OCI-LY7 (cell line): Measurements from ENCODE around the gene LHPP. TPM values are rescaled to one million over a fixed set of nuclear protein-coding genes. Genes with fewer than 3 reads are reported as not detected.

Experiments used
- BruUV-seq: library from RNA; stranded (reverse); fragments of 400-500 nt; replicated peaks from 2 replicates; lab custom pipeline; 2021; lab: Mats Ljungman, UMichigan
- CTCF ChIA-PET: fragments of 300-600 bp; sonication (Branson Sonifier 250); formaldehyde crosslinking; loops from one replicate; lab custom pipeline; 2022; ENCODE audit warnings: antibody characterized with exemption; ENCODE audit not compliant: unreplicated experiment; lab: Charles Lee
- POLR2A ChIA-PET: fragments of 300-600 bp; sonication (Branson Sonifier 250); formaldehyde crosslinking; loops from one replicate; lab custom pipeline; 2022; ENCODE audit warnings: antibody characterized with exemption; lab: Charles Lee
- DNase-seq: peaks from one replicate; pipeline ENCODE4 v3.0.0-alpha.2; 2015; ENCODE audit warnings: low spot score
- H2AFZ ChIP-seq: fragments of 200-600 bp; sonication (generic), shearing (Covaris generic); 2 replicates; pipeline ENCODE4 v1.6.1; 2014; ENCODE audit warnings: mild to moderate bottlenecking, antibody characterized with exemption, low read length, moderate library complexity
- H3K27ac ChIP-seq: fragments of 200-600 bp; sonication (generic); 2 replicates; pipeline ENCODE4 v1.5.1; 2014; ENCODE audit warnings: mixed run types, low read depth, mild to moderate bottlenecking, moderate library complexity, low read length, inconsistent platforms; ENCODE audit not compliant: poor library complexity, severe bottlenecking
- H3K36me3 ChIP-seq: fragments of 200-600 bp; sonication (generic); 2 replicates; pipeline ENCODE4 v1.6.1; 2014; ENCODE audit warnings: mild to moderate bottlenecking, antibody characterized with exemption, low read length, moderate library complexity, mixed read lengths; ENCODE audit not compliant: insufficient read depth
- H3K4me1 ChIP-seq: fragments of 200-600 bp; sonication (generic); 2 replicates; pipeline ENCODE4 v1.5.1; 2014; ENCODE audit warnings: mild to moderate bottlenecking, low read length; ENCODE audit not compliant: insufficient read depth, poor library complexity, severe bottlenecking
- H3K4me2 ChIP-seq: fragments of 200-600 bp; sonication (generic); 2 replicates; pipeline ENCODE4 v1.6.1; 2014; ENCODE audit warnings: mild to moderate bottlenecking, low read length
- H3K4me3 ChIP-seq: fragments of 200-600 bp; sonication (generic); 2 replicates; pipeline ENCODE4 v1.5.1; 2014; ENCODE audit warnings: mild to moderate bottlenecking, low read depth, low read length; ENCODE audit not compliant: poor library complexity, severe bottlenecking
- H3K79me2 ChIP-seq: fragments of 200-600 bp; sonication (generic); 2 replicates; pipeline ENCODE4 v1.6.1; 2016; ENCODE audit warnings: low read depth, mild to moderate bottlenecking, low read length, moderate library complexity, mixed read lengths; ENCODE audit not compliant: insufficient read depth
- H3K9me2 ChIP-seq: fragments of 200-600 bp; sonication (generic); 2 replicates; pipeline ENCODE4 v1.6.1; 2016; ENCODE audit warnings: mild to moderate bottlenecking, low read length, mixed read lengths; ENCODE audit not compliant: insufficient read depth
- H3K9me3 ChIP-seq: fragments of 200-600 bp; sonication (generic); 2 replicates; pipeline ENCODE4 v1.6.1; 2014; ENCODE audit warnings: mild to moderate bottlenecking, mixed run types, low read length, mixed read lengths
- H4K20me1 ChIP-seq: fragments of 200-600 bp; sonication (generic); 2 replicates; pipeline ENCODE4 v1.6.1; 2014; ENCODE audit warnings: mild to moderate bottlenecking, antibody characterized with exemption, low read length, moderate library complexity, mixed read lengths; ENCODE audit not compliant: insufficient read depth
- EZH2phosphoT487 ChIP-seq: fragments of 200-600 bp; sonication (generic); IDR thresholded peaks from 2 replicates; pipeline ENCODE4 v1.6.1; 2018; ENCODE audit warnings: low read depth, borderline replicate concordance, mild to moderate bottlenecking, mixed run types, antibody characterized with exemption, low read length, moderate library complexity, mixed read lengths
- intact Hi-C: fragments of 100-400 bp; cut with micrococcal nuclease; formaldehyde crosslinking; loops from one replicate; pipeline ENCODE4 v1.10.0; 2022; ENCODE audit not compliant: unreplicated experiment
- total RNA-seq, 2 experiments: library from RNA; depleted of rRNA in 1 of 2; stranded (reverse); fragments of >200 nt in 1 of 2; shearing (Covaris generic) in 1 of 2; gene quantifications; 2 replicates each; pipeline ENCODE4 v1.2.3, GENCODE V29; 2014 to 2022
- TF ChIP-seq, protein P1 (sequence below): fragments of 200-600 bp; sonication (generic); conservative IDR thresholded peaks from 2 replicates; pipeline ENCODE4 v1.5.1; 2014; ENCODE audit warnings: mild to moderate bottlenecking, antibody characterized with exemption, low read length, moderate library complexity, mixed read lengths

The LHPP gene
- total RNA-seq, 2 experiments from 2014 or later, result 30.3 to 65.2 TPM

GRCh38 chr10:124504711-124505110, 43.1 kb downstream of the LHPP start:
- Histone ChIP-seq H3K9me2 (no peaks in the 10 kb centered on the region), H2AFZ (no peak overlapping the region), H3K4me3 (no peak overlapping the region), H3K79me2 (no peaks in the 10 kb centered on the region), H3K27ac (no peak overlapping the region), H3K36me3 (peaks cover 11% of the 10 kb centered on the region), H3K4me2 (no peak overlapping the region), H3K9me3 (peaks cover 7% of the 10 kb centered on the region), H4K20me1 (no peaks in the 10 kb centered on the region), H3K4me1 (peaks cover 11% of the 10 kb centered on the region)
- POLR2A ChIA-PET, result no interaction called here
- TF ChIP-seq EZH2phosphoT487, result no peak
- TF ChIP-seq, protein P1, sequence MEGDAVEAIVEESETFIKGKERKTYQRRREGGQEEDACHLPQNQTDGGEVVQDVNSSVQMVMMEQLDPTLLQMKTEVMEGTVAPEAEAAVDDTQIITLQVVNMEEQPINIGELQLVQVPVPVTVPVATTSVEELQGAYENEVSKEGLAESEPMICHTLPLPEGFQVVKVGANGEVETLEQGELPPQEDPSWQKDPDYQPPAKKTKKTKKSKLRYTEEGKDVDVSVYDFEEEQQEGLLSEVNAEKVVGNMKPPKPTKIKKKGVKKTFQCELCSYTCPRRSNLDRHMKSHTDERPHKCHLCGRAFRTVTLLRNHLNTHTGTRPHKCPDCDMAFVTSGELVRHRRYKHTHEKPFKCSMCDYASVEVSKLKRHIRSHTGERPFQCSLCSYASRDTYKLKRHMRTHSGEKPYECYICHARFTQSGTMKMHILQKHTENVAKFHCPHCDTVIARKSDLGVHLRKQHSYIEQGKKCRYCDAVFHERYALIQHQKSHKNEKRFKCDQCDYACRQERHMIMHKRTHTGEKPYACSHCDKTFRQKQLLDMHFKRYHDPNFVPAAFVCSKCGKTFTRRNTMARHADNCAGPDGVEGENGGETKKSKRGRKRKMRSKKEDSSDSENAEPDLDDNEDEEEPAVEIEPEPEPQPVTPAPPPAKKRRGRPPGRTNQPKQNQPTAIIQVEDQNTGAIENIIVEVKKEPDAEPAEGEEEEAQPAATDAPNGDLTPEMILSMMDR, result no peak
- no peak for DNase-seq
- intact Hi-C loops, result no loop called here
- CTCF ChIA-PET, result no interaction called here
- no TSS peak for BruUV-seq

DNA sequence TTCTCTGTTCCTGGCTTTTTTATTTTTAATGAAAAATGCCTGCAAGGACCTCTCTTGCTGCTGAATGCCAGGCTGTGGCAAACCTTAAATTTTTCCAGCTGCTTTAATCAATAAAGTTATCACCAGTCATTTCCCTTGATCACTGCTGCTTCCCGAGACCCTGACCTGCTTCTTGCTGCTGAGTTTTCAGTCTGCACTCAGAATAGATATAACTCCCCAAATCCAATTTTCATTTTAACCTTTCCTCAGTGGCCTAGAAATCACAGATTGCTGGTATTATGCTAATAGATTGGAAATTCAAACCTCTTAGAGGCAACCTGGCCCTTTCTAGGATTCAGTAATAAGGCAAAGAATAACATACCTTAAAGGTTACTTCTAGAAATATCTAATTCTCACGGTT, 43.7 kb downstream of the LHPP start:
- peaks cover 11% of the 10 kb centered on the region for H3K4me1 ChIP-seq
- CTCF ChIA-PET, result no interaction called here
- H3K9me2 ChIP-seq, result no peaks in the 10 kb centered on the region
- peaks cover 8% of the 10 kb centered on the region for H3K36me3 ChIP-seq
- POLR2A ChIA-PET, result no interaction called here
- H3K4me3 ChIP-seq, result no peak overlapping the region
- no peaks in the 10 kb centered on the region for H3K79me2 ChIP-seq
- H3K4me2 ChIP-seq, result no peak overlapping the region
- H3K27ac ChIP-seq, result no peak overlapping the region
- H2AFZ ChIP-seq, result no peak overlapping the region
- no TSS peak for BruUV-seq
- intact Hi-C loops, result no loop called here
- H4K20me1 ChIP-seq, result no peaks in the 10 kb centered on the region
- no peak for DNase-seq
- no peak for TF ChIP-seq EZH2phosphoT487
- TF ChIP-seq, protein P1, result no peak
- peaks cover 7% of the 10 kb centered on the region for H3K9me3 ChIP-seq

- Histone ChIP-seq H4K20me1 (no peaks in the 10 kb centered on the region), H3K9me2 (no peaks in the 10 kb centered on the region), H3K9me3 (no peaks in the 10 kb centered on the region), H3K4me2 (peak overlapping the region; percentile 43), H3K79me2 (no peaks in the 10 kb centered on the region), H3K27ac (no peak overlapping the region), H3K36me3 (no peaks in the 10 kb centered on the region), H2AFZ (no peak overlapping the region), H3K4me1 (peaks cover 11% of the 10 kb centered on the region), H3K4me3 (no peak overlapping the region)
- DNase-seq, result peak; percentile 51
- no TSS peak for BruUV-seq
- TF ChIP-seq, protein P1, result no peak
- no peak for TF ChIP-seq EZH2phosphoT487
- ChIA-PET CTCF (no interaction called here), POLR2A (interaction anchor here (0.7 kb wide), 2 partner anchors 15 to 482 kb away, joined by 3 to 5 read pairs; no protein-coding TSS in a partner anchor)
- intact Hi-C loops, result no loop called here
Observed at GRCh38 chr10:124508070-124508667, 46.5 kb downstream of the LHPP start.
